ENCODE results near the gene ARMC9. TPM values are rescaled to one million over a fixed set of nuclear protein-coding genes. Genes with fewer than 3 reads are reported as not detected.

ARMC9 gene
- total RNA-seq, 1 experiment from 2014 or later: 23.4 TPM

DNA sequence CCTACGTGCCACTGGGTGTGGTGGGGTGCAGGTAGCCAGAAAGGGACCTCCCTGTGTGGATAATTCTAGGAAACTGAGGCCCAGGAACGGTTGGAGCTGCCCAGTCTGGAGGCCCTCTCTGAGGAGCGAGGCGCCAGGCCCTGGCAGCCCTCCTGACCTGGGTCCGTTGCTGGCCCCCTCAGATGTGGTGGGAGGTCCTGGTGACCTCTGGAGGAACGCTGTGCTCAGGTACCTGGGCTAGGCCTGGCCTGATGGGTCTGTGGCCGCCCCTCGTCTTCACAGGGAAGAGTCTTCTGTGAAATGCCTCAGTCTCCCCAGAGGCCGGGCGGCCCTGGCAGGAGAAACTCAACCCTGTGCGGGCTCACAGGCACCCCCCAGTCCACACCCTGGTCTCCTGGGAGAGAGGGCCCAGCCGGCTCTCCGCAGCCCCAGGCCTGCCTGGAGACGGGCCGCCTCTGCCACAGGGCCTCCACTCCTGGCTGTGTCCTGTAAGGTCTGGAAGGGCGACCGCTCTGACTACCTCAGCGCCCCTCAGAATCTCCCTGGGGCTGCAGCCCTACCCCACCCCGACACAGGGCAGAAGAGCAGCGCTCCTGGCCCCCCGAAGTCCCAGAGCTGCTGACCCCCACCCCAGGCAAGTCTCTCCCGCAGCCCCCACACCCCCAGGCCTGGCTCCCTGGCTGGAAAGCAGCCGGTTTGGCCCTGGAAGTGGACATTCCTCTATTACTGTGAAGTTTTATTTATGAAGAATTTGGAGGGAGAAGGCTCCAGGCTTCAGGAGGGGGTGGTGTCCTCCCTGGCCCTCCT, 200.8 kb downstream of the ARMC9 start:
- Histone ChIP-seq H3K9me2 (replicated peaks; ENCODE audit: low read length) (no peaks in the 10 kb centered on the region), H3K4me1 (ENCODE audit: insufficient read depth, low read length) (peaks cover 35% of the 10 kb centered on the region), H2AFZ (ENCODE audit: low read length) (no peak overlapping the region), H3K27ac (ENCODE audit: low read length) (peak overlapping the region; percentile 66), H4K20me1 (ENCODE audit: low read length) (no peaks in the 10 kb centered on the region), H3K79me2 (ENCODE audit: low read length) (no peaks in the 10 kb centered on the region), H3K36me3 (ENCODE audit: low read depth, low read length) (no peaks in the 10 kb centered on the region), H3K9ac (ENCODE audit: low read length) (peak overlapping the region; percentile 25), H3K4me3 (ENCODE audit: low read length) (no peak overlapping the region), H3K27me3 (ENCODE audit: low read length) (no peaks in the 10 kb centered on the region), H3K4me2 (ENCODE audit: low read length) (no peak overlapping the region), H3F3A (ENCODE audit: low read length, unreplicated experiment) (no peaks in the 10 kb centered on the region), H3K9me3 (ENCODE audit: low read length) (no peaks in the 10 kb centered on the region)
- intact Hi-C loops (cut with micrococcal nuclease): no loop called here
- no peak for DNase-seq
- ChIA-PET POLR2A (ENCODE audit: unreplicated experiment) (no interaction called here), CTCF (interaction anchor here (1.7 kb wide), 2 partner anchors 102 to 172 kb away, joined by 9 to 12 read pairs; no protein-coding TSS in a partner anchor)
- TF ChIP-seq, protein P1, sequence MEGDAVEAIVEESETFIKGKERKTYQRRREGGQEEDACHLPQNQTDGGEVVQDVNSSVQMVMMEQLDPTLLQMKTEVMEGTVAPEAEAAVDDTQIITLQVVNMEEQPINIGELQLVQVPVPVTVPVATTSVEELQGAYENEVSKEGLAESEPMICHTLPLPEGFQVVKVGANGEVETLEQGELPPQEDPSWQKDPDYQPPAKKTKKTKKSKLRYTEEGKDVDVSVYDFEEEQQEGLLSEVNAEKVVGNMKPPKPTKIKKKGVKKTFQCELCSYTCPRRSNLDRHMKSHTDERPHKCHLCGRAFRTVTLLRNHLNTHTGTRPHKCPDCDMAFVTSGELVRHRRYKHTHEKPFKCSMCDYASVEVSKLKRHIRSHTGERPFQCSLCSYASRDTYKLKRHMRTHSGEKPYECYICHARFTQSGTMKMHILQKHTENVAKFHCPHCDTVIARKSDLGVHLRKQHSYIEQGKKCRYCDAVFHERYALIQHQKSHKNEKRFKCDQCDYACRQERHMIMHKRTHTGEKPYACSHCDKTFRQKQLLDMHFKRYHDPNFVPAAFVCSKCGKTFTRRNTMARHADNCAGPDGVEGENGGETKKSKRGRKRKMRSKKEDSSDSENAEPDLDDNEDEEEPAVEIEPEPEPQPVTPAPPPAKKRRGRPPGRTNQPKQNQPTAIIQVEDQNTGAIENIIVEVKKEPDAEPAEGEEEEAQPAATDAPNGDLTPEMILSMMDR (conservative IDR thresholded peaks at IDR 0.05; ENCODE audit: low read depth, low read length): no peak
- TF ChIP-seq EZH2 (IDR thresholded peaks at IDR 0.05; ENCODE audit: low read length, unreplicated experiment) (no peak), EZH2phosphoT487 (IDR thresholded peaks at IDR 0.05; ENCODE audit: borderline replicate concordance, low read length) (no peak)
- no TSS peak for BruUV-seq (replicated peaks)
- ATAC-seq: no peak

DNA sequence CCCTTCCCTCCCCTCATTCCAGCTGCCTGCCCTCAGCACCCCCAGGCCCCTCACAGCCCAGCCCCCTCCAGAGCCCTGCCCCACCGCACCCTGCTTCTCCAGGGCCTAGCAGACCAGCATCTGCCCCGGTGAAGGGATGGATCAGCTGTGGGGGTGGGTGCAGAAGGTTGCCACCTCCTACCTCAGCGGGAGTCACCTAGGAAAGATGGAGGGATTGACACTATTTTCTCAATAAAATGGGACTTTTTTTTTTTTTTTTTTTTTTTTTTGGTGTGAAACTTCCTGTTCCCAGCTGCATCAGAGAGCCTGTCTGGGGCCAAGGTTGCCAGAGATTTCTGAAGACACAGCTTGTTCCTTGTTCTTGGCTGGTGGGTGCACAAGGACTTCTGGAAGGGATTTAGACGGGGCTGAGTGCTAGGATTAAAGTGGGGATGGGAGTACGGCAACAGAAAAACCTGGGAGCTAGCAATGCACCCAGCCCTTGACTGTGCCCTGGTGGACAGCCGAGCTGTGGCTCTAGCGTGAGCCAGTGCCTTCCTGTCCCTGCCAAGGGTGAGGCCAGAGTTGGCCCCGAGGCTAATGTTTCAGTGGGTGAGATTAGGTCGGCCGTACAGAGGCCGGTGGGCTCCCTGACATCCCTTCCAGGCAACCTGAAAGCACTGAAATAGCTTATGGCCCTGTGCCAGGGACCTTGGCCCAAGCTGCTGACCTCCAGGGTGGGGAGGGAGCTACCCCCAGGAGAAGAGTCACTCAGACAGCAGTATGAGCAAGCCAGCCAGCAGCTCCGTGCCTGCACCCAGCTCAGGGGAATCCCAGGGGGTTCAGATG, 201.6 kb downstream of the ARMC9 start:
- intact Hi-C loops (cut with micrococcal nuclease): loop anchor here (1.0 to 5.0 kb wide), 2 partner anchors 33 to 100 kb away; no protein-coding TSS in a partner anchor
- H2AFZ ChIP-seq (ENCODE audit: low read length): peak overlapping the region; percentile 37
- H3K4me3 ChIP-seq (ENCODE audit: low read length): no peak overlapping the region
- DNase-seq (peak; percentile 67), ATAC-seq (peak; percentile 92)
- H4K20me1 ChIP-seq (ENCODE audit: low read length): no peaks in the 10 kb centered on the region
- no peaks in the 10 kb centered on the region for H3K27me3 ChIP-seq (ENCODE audit: low read length)
- peak overlapping the region; percentile 56 for H3K4me2 ChIP-seq (ENCODE audit: low read length)
- peak overlapping the region; percentile 25 for H3K9ac ChIP-seq (ENCODE audit: low read length)
- no peaks in the 10 kb centered on the region for H3K9me3 ChIP-seq (ENCODE audit: low read length)
- ChIA-PET CTCF (interaction anchor here (0.6 to 1.7 kb wide), 12 partner anchors 12 to 1219 kb away, joined by 3 to 16 read pairs (median 5); no protein-coding TSS in a partner anchor), POLR2A (ENCODE audit: unreplicated experiment) (interaction anchor here (0.7 kb wide), 2 partner anchors 113 to 154 kb away, joined by 4 to 6 read pairs; no protein-coding TSS in a partner anchor)
- TSS peak; percentile 14 for BruUV-seq (replicated peaks)
- peaks cover 37% of the 10 kb centered on the region for H3K4me1 ChIP-seq (ENCODE audit: insufficient read depth, low read length)
- H3K27ac ChIP-seq (ENCODE audit: low read length): peak overlapping the region; percentile 66
- H3K79me2 ChIP-seq (ENCODE audit: low read length): no peaks in the 10 kb centered on the region
- TF ChIP-seq, protein P1 (conservative IDR thresholded peaks at IDR 0.05; ENCODE audit: low read depth, low read length): no peak
- TF ChIP-seq EZH2 (IDR thresholded peaks at IDR 0.05; ENCODE audit: low read length, unreplicated experiment): no peak
- no peak for TF ChIP-seq EZH2phosphoT487 (IDR thresholded peaks at IDR 0.05; ENCODE audit: borderline replicate concordance, low read length)
- H3F3A ChIP-seq (ENCODE audit: low read length, unreplicated experiment): no peaks in the 10 kb centered on the region
- H3K36me3 ChIP-seq (ENCODE audit: low read depth, low read length): no peaks in the 10 kb centered on the region
- no peaks in the 10 kb centered on the region for H3K9me2 ChIP-seq (replicated peaks; ENCODE audit: low read length)

Measured in PC-3 (cell line).